Measurements from ENCODE around the gene MICALL2.

The MICALL2 gene

DNA sequence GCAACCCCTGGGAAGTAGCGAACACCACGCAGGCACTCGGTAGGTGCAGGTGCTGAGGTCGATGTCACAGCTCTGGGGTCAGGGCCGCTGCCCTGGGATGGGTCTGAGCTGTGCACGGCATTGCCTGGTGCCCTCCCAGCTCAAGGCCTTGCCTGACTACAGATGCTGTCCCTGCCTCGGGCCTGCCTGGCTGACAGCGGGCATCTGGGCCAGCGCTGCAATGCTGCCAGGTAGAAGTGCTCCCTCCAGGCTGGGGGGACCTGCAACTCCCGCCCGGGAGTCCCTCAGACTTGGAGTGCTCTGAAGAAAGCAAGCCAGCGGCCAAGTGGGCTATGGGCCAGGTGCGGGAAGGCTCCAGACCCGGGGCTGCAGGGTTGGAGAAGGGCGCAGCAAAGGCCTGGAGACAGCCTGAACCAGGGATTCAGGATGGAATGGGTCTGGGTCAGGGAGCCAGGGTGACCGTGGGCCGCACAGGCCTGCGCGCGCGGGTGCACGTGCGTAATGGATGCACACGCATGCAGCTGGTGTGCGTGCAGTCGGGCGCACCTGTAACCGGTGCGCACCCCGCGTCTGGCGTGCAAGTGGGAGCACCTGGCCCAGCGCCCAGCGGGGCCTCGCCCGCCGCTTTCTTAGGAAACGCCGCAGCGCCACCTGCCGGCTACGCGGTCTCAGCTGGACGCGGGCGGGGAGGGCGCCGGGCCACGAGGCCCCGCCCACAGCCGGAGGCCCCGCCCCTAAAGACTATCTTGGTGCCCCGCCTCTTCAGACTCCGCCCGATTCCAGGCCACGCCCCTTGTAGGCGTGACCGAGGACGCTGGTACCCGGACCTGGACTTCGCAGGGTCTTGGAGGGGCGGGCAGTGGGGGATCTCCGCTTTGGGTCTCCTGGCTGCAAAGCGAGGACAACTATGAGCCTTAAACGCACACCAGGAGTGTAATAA, 46.7 kb downstream of the MICALL2 start:
- Histone ChIP-seq H3K9me3 (ENCODE audit: control insufficient read depth, low read length) (no peaks in the 10 kb centered on the region), H3K4me1 (ENCODE audit: control insufficient read depth, insufficient read depth, low read length, poor library complexity, severe bottlenecking) (peaks cover 5% of the 10 kb centered on the region), H3K27ac (ENCODE audit: low read depth, low read length, severe bottlenecking) (no peak overlapping the region), H3K4me3 (ENCODE audit: extremely low read depth, insufficient read depth, low read length, poor library complexity, severe bottlenecking) (no peak overlapping the region), H3K36me3 (ENCODE audit: control insufficient read depth, insufficient read depth, low read length) (no peaks in the 10 kb centered on the region)
- WGBS, 2 experiments (ENCODE audit: insufficient coverage in 2 of 2): 22 to 25% methylated on average over 47 to 59 of the region's 65 CpGs

GRCh38 chr7:1411414-1411813, 47.9 kb downstream of the MICALL2 start:
- no peaks in the 10 kb centered on the region for H3K9me3 ChIP-seq (ENCODE audit: control insufficient read depth, low read length)
- H3K27ac ChIP-seq (ENCODE audit: low read depth, low read length, severe bottlenecking): no peak overlapping the region
- H3K36me3 ChIP-seq (ENCODE audit: control insufficient read depth, insufficient read depth, low read length): no peaks in the 10 kb centered on the region
- 94 to 97% methylated on average over 20 to 28 of the region's 28 CpGs for WGBS, 2 experiments (ENCODE audit: insufficient coverage in 2 of 2)
- H3K4me1 ChIP-seq (ENCODE audit: control insufficient read depth, insufficient read depth, low read length, poor library complexity, severe bottlenecking): no peaks in the 10 kb centered on the region
- no peak overlapping the region for H3K4me3 ChIP-seq (ENCODE audit: extremely low read depth, insufficient read depth, low read length, poor library complexity, severe bottlenecking)

GRCh38 chr7:1410992-1411391, 48.3 kb downstream of the MICALL2 start:
- Histone ChIP-seq H3K36me3 (ENCODE audit: control insufficient read depth, insufficient read depth, low read length) (no peaks in the 10 kb centered on the region), H3K4me1 (ENCODE audit: control insufficient read depth, insufficient read depth, low read length, poor library complexity, severe bottlenecking) (no peaks in the 10 kb centered on the region), H3K4me3 (ENCODE audit: extremely low read depth, insufficient read depth, low read length, poor library complexity, severe bottlenecking) (no peak overlapping the region), H3K9me3 (ENCODE audit: control insufficient read depth, low read length) (no peaks in the 10 kb centered on the region), H3K27ac (ENCODE audit: low read depth, low read length, severe bottlenecking) (no peak overlapping the region)
- 63 to 70% methylated on average over 10 to 11 of the region's 12 CpGs for WGBS, 2 experiments (ENCODE audit: insufficient coverage in 2 of 2)

DNA sequence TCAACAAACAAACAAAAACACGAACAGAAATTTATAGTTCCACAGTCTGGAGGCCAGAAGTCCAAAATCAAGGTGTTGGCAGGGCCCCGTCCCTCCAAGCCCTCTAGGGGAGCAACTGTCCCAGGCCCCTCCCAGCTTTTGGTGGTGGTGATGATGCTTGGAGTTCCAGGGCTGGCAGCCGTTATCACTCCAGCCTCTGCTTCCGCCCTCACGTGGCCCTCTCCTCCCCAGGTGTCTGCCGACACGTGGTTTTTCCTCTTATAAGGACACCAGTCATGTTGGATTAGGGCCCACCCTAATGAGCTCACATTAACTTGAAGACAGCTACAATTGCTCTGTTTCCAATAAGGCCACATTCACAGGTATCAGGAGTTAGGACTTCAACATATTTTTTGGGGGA, 49.7 kb downstream of the MICALL2 start:
- H3K4me3 ChIP-seq (ENCODE audit: extremely low read depth, insufficient read depth, low read length, poor library complexity, severe bottlenecking): no peak overlapping the region
- H3K36me3 ChIP-seq (ENCODE audit: control insufficient read depth, insufficient read depth, low read length): no peaks in the 10 kb centered on the region
- no peak overlapping the region for H3K27ac ChIP-seq (ENCODE audit: low read depth, low read length, severe bottlenecking)
- no peaks in the 10 kb centered on the region for H3K9me3 ChIP-seq (ENCODE audit: control insufficient read depth, low read length)
- 68 to 76% methylated on average over 4 to 6 of the region's 7 CpGs for WGBS, 2 experiments (ENCODE audit: insufficient coverage in 2 of 2)
- H3K4me1 ChIP-seq (ENCODE audit: control insufficient read depth, insufficient read depth, low read length, poor library complexity, severe bottlenecking): no peaks in the 10 kb centered on the region

DNA sequence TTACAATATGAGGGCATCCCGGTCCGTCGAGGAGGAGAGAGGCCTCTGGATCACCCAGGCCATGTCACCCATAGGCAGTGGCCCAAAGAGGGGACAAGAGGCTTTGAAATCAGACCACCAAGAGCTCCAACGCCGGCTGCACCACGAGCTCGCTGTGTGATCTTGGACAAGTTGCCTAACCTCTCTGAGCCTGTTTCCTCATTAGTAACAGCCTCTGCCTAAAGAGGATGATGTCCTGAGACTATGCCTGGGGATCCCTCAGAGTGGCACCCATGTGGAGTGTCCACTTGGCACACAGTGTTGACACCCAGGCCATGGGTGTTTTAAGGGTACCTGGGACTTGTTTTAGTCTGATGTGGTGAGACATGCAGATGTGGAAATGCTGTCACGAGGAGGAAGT, 50.8 kb downstream of the MICALL2 start:
- Histone ChIP-seq H3K27ac (ENCODE audit: low read depth, low read length, severe bottlenecking) (no peak overlapping the region), H3K36me3 (ENCODE audit: control insufficient read depth, insufficient read depth, low read length) (no peaks in the 10 kb centered on the region), H3K4me3 (ENCODE audit: extremely low read depth, insufficient read depth, low read length, poor library complexity, severe bottlenecking) (no peak overlapping the region), H3K4me1 (ENCODE audit: control insufficient read depth, insufficient read depth, low read length, poor library complexity, severe bottlenecking) (no peaks in the 10 kb centered on the region), H3K9me3 (ENCODE audit: control insufficient read depth, low read length) (no peaks in the 10 kb centered on the region)
- 86 to 95% methylated on average over 4 of the region's 8 CpGs for WGBS, 2 experiments (ENCODE audit: insufficient coverage in 2 of 2)

- Histone ChIP-seq H3K4me3 (ENCODE audit: extremely low read depth, insufficient read depth, low read length, poor library complexity, severe bottlenecking) (no peak overlapping the region), H3K36me3 (ENCODE audit: control insufficient read depth, insufficient read depth, low read length) (no peaks in the 10 kb centered on the region), H3K27ac (ENCODE audit: low read depth, low read length, severe bottlenecking) (no peak overlapping the region), H3K9me3 (ENCODE audit: control insufficient read depth, low read length) (no peaks in the 10 kb centered on the region), H3K4me1 (ENCODE audit: control insufficient read depth, insufficient read depth, low read length, poor library complexity, severe bottlenecking) (no peaks in the 10 kb centered on the region)
- WGBS, 2 experiments (ENCODE audit: insufficient coverage in 2 of 2): 71 to 90% methylated on average over 2 to 18 of the region's 24 CpGs
These were observed 51.4 kb downstream of the MICALL2 start for GRCh38 chr7:1407892-1408291.

DNA sequence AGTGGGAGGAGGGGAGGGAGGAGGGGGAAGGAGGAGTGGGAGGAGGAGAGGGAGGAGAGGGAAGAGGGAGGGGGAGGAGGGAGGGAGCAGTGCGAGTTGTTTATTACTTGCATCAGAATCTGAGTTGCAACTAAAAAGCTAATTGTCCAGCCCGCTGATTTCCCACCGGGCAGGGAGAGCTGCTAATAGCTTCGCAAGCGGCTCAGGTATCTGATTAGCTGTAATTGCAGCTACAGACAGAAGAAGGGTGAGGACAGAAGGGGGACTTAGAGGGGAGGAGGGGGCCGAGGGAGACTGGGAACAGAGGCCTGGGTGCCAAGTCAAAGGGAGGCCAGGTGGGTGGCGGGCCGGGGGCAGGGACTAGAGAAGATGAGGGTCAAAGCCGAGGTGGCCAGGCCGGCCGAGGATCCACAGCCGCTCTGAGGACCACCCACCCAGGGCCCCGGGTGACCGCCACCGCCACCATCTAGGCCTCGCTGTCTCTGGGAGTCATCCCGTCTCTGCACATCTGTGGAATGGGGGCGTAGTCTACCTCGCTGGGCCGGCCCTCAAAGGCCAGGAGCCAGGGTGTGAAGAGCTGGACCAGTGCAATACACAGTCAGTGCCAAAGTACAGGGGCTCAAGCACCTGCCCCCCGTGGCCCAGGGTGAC, 54.2 kb downstream of the MICALL2 start:
- Histone ChIP-seq H3K4me3 (ENCODE audit: extremely low read depth, insufficient read depth, low read length, poor library complexity, severe bottlenecking) (no peak overlapping the region), H3K27ac (ENCODE audit: low read depth, low read length, severe bottlenecking) (no peak overlapping the region), H3K4me1 (ENCODE audit: control insufficient read depth, insufficient read depth, low read length, poor library complexity, severe bottlenecking) (no peaks in the 10 kb centered on the region), H3K9me3 (ENCODE audit: control insufficient read depth, low read length) (no peaks in the 10 kb centered on the region), H3K36me3 (ENCODE audit: control insufficient read depth, insufficient read depth, low read length) (no peaks in the 10 kb centered on the region)
- WGBS, 2 experiments (ENCODE audit: insufficient coverage in 2 of 2): 78 to 81% methylated on average over 19 to 21 of the region's 21 CpGs

DNA sequence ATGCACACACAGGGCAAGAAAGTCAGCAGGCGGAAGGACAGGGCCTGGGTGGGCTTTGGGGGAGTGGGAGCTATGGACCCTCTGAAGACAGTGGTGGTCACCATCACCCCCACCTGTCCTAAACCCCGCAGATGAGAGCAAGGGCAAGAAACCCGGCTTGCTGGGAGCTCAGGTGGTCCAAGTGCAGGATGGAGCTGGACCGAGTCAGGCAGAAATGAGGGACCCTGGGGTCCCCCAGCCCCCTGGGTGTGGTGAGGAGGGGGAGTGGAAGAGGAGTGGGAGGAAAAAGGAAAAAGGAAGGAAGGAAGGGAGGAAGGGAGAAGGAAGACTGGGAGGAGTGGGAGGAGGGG, 54.8 kb downstream of the MICALL2 start:
- Histone ChIP-seq H3K4me1 (ENCODE audit: control insufficient read depth, insufficient read depth, low read length, poor library complexity, severe bottlenecking) (no peaks in the 10 kb centered on the region), H3K9me3 (ENCODE audit: control insufficient read depth, low read length) (no peaks in the 10 kb centered on the region), H3K4me3 (ENCODE audit: extremely low read depth, insufficient read depth, low read length, poor library complexity, severe bottlenecking) (no peak overlapping the region), H3K27ac (ENCODE audit: low read depth, low read length, severe bottlenecking) (no peak overlapping the region), H3K36me3 (ENCODE audit: control insufficient read depth, insufficient read depth, low read length) (no peaks in the 10 kb centered on the region)
- 25 to 57% methylated on average over 1 to 2 of the region's 4 CpGs for WGBS, 2 experiments (ENCODE audit: insufficient coverage in 2 of 2)

DNA sequence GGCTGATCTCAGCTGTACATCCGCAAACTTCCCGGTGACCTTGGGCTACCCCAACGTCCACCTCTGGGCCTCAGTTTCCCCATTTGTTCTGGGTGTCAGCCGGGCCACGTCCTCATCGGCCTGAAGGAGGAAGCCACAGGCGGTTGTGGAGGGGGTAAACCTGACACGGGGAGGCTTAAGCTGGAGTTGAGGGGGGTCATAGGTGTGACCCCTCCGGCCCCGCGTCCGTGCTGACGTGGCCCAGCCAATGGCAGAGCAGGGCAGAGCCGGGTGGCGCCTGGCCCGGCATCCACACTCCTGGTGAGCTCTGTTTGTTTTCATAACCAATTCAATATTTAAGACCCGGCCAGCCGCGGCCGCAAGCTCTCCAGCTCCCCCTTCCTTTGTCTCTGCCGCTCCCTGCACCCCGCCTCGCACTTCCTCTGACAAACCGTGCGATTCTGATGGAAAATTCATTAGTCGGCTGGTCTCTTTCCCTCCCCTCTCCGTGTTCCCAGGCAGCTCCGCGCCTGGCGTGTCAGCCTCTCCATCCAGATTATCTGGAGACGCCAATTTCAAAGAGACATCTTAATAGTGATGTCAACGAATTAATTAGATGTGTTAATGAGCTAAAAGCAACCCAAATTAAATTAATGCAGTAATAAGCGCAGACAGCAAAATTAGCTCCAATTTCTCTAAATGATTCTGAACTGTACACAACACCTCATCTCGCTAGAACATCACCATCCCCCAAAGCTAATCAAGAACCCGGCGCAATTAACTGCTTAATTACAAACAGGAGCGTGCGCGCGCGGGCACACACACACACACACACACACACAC, 55.4 kb downstream of the MICALL2 start:
- WGBS, 2 experiments (ENCODE audit: insufficient coverage in 2 of 2): 7 to 9% methylated on average over 27 to 28 of the region's 41 CpGs
- no peak overlapping the region for H3K4me3 ChIP-seq (ENCODE audit: extremely low read depth, insufficient read depth, low read length, poor library complexity, severe bottlenecking)

DNA sequence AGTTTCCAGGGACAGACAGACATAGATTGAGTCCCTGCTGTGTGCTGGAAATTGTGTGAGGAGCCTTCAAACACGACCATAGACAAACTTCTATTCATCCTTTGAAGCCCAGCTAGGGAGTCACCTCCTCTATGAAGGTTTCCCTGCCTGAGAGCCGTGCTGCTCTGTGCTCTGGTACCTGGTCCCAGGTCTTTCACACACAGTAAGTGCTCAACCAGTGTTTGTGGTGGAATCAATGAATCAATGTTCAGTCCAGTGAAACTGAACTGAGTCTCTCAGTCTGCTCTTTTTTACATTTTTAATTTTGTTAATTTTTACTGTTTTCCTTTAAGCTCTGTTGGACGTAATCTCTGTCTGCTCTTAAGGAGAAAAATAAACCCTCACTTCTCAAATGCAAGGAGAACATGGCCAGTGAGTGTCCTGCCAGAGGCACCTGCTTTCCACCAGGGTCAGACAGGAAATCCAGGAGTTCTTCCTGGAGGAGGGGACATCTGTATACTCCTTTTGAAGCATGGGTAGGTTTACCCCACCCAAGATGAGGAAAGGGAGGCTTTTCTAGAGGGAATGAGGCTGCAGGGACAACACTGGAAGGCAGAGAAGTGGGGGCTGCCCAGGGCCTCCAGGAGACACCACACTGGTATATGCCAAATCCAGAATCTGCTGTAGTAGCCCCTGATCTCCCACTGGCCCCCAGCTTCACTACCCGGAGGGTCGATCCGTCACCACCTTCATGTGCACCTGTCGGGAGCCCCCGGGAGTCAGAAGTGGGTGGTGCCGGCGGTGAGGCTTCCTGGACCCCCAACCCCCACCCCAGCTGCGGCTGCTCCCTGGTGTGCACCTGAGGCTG, 56.3 kb downstream of the MICALL2 start:
- Histone ChIP-seq H3K4me1 (ENCODE audit: control insufficient read depth, insufficient read depth, low read length, poor library complexity, severe bottlenecking) (no peaks in the 10 kb centered on the region), H3K27ac (ENCODE audit: low read depth, low read length, severe bottlenecking) (no peak overlapping the region), H3K9me3 (ENCODE audit: control insufficient read depth, low read length) (no peaks in the 10 kb centered on the region), H3K4me3 (ENCODE audit: extremely low read depth, insufficient read depth, low read length, poor library complexity, severe bottlenecking) (no peak overlapping the region), H3K36me3 (ENCODE audit: control insufficient read depth, insufficient read depth, low read length) (no peaks in the 10 kb centered on the region)
- 49 to 58% methylated on average over 9 of the region's 11 CpGs for WGBS, 2 experiments (ENCODE audit: insufficient coverage in 2 of 2)

More for the DNA sequence above, 55.4 kb downstream of the MICALL2 start:
- no peaks in the 10 kb centered on the region for H3K36me3 ChIP-seq (ENCODE audit: control insufficient read depth, insufficient read depth, low read length)
- H3K4me1 ChIP-seq (ENCODE audit: control insufficient read depth, insufficient read depth, low read length, poor library complexity, severe bottlenecking): no peaks in the 10 kb centered on the region
- no peak overlapping the region for H3K27ac ChIP-seq (ENCODE audit: low read depth, low read length, severe bottlenecking)
- H3K9me3 ChIP-seq (ENCODE audit: control insufficient read depth, low read length): no peaks in the 10 kb centered on the region

All from mesodermal cell (in vitro differentiated cells).